GM19023 (cell line): ENCODE data around the gene TRUB2.
"Not testable (repeated sequence)": the region's sequence is repeated elsewhere in the genome, so short reads cannot be mapped to it uniquely, and the experiment has no call there.

Experiments
- ATAC-seq: cut with Tn5 transposase; IDR thresholded peaks from one replicate; pipeline ENCODE4 v1.9.1; 2021; ENCODE audit warnings: mild to moderate bottlenecking, moderate library complexity; ENCODE audit not compliant: unreplicated experiment

Gene TRUB2

GRCh38 chr9:128298535-128299482, 23.4 kb downstream of the TRUB2 start:
- no peak for ATAC-seq

DNA sequence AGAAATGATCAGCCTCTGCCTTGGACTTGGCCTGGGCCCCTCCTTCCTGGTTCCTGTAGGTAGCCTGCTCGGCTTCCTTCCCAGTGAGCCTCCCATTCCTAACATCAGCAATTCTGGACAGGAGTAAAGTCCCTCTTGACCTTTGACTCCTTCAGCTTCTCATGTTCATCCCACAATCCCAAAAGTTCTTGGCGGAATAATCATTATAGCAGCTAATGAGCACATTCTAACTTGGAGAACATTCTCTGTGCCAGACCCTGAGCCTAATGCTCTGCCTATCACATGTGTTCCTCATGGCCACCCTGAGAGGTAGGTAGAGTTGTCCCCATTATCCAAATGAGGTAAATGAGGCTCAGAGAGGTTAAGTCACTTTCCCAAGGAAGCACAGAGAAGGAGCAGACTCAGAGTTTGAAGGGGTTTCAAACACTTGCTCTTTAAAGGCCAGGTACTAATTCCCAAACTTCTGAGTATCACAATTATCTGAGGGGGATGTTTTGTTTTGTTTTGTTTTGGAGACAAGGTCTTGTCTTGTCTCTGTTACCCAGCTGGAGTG, 24.9 kb downstream of the TRUB2 start:
- no peak for ATAC-seq

DNA sequence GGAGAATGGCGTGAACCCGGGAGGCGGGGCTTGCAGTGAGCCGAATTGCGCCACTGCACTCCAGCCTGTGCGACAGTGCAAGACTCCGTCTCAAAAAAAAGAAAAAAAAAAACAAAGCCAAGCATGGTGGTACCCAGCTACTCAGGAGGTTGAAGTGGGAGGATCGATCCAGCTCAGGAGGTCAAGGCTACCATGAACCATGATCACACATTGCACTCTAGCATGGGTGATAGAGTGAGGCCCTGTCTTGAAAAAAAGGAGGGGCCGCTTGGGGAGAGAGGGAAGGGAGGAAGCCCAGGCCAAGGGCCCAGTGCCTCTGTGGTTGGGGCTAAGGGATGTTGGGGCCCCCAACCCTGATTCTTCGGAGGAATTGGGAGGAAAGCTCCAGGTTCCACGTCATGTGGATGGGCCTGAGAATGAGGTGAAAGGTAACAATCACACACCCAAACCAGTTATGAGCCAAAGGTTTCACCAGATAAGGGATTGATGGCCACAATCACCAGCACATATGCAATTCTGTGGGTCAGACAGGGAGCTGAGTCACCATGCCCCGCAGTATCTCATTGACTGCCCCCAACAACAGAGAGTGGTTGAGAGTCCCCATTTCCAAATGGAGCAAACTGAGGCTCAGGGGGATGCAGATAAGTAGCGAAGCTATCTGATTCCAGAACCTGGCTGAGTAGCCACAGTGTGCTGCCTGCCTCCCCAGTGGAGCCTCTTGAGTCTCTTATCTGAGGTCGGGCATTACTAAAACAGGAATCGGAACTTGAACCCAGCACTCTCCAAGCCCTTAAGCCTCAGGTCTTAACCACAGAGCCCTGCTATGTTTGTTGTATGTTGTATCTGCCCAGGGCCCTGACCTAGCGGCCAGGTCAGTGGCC, 25.7 kb downstream of the TRUB2 start:
- no peak for ATAC-seq

- ATAC-seq: no peak
Observed at GRCh38 chr9:128294142-128294541, 28.1 kb downstream of the TRUB2 start.

DNA sequence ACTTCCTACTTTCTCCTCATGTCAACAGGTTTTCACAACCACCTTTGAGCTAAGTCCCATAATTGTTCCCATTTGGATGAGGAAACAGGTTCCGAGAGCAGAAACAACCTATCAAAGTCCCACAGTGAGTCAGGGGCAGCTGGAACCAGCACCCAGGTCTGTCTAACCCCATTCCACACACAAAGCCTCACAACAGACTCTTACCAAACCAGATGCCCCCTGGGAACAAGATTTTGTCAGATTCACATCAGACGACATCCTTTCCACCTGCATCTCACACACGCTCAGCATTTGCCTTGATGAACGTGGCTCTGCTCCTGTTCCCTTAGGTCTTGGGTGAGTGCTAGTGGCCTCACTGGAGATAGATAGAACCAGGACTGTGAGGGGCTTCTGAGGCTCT, 29.2 kb downstream of the TRUB2 start:
- no peak for ATAC-seq

GRCh38 chr9:128292009-128292408, 30.2 kb downstream of the TRUB2 start:
- ATAC-seq: no peak

- ATAC-seq: no peak
Observed at GRCh38 chr9:128288273-128289004, 33.8 kb downstream of the TRUB2 start.

GRCh38 chr9:128286440-128286839, 35.8 kb downstream of the TRUB2 start:
- no peak for ATAC-seq

- no peak for ATAC-seq
Observed at GRCh38 chr9:128285033-128285784, 37.0 kb downstream of the TRUB2 start.

- no peak for ATAC-seq
Observed at GRCh38 chr9:128282500-128282899, 39.7 kb downstream of the TRUB2 start.

DNA sequence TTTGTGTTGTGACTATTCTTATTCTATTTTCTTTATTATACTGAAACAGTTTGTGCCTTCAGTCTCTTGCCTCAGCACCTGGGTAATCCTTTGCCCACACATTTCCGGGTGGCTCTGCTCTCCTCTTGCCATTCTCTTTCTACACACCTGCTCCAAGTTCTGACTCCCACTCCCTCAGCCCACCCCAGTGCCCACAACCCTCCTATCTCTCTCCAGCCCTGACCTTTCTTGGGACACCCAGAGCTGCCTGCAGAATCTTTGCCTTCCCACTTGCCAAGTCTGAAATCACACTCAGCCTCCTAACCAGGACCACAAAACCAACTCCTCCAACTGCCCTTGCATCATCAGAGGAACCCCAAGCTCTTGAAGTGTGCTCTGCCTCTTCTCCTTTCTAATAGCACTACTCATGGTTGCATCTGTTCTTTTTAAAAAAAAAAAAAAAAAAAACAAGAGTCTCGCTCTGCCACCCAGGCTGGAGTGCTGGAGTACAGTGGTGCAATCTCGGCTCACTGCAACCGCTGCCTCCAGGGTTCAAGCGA, 42.1 kb downstream of the TRUB2 start:
- no peak for ATAC-seq

DNA sequence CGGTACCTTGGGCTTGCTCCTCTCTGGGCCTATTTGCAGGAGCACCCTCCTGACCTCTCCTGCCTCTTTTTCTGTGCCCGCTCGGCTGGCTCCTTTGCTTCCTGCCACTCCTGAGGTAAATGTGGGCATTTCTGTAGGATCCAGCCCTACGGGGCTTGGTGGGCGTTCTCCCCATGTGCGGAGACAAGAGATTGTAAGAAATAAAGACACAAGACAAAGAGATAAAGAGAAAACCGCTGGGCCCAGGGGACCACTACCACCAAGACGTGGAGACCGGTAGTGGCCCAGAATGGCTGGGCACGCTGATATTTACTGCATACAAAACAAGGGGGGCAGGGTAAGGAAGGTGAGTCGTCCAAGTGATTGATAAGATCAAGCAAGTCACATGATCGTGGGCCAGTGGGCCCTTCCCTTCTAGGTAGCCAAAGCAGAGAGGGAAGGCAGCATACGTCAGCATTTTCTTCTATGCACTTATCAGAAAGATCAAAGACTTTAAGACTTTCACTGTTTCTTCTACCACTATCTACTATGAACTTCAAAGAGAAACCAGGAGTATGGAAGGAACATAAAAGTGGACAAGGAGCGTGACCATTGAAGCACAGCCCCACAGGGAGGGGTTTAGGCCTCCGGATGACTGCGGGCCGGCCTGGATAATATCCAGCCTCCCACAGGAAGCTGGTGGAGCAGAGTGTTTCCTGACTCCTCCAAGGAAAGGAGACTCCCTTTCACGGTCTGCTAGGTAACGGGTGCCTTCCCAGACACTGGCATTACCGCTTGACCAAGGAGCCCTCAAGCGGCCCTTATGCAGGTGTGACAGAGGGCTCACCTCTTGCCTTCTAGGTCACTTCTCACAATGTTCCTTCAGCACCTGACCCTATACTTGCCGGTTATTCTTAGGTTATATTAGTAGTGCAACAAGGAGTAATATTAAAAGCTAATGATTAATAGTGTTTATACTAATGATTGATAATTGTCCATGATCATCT, 42.9 kb downstream of the TRUB2 start:
- not testable (repeated sequence) for ATAC-seq

GRCh38 chr9:128276574-128277270, 45.5 kb downstream of the TRUB2 start:
- ATAC-seq: no peak

DNA sequence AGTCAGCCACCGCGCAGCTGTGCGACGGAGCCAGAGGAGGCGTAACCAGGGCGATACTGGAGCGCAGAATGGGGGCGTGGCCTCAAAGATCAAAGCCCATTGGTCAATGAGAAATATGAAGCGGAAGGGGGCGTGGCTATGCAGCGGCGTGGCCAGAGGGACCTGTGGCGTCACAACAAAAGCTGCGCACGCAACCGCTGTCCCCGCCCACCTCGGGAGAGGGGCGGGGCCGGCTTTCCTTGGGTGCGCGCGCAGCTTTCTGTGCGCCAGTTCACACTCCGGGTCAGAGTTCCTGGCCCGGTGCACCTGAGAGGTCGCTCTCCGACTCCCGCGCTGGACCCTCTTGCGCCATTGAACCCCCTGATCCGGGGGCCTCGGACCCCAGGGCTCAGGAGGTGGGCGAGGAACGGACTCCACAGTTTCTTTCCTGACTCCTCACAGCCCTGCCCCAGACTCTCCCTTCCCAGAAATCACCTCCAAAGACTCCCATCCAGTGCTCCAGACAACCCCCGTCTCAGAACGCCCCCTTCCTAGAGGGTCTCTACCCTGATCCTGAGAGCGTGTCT, 46.2 kb downstream of the TRUB2 start, which contains the start of gene SWI5:
SWI5 (plus strand) TSS at position 269 of the 566 bp plus-strand sequence.
- peak; percentile 97 for ATAC-seq

DNA sequence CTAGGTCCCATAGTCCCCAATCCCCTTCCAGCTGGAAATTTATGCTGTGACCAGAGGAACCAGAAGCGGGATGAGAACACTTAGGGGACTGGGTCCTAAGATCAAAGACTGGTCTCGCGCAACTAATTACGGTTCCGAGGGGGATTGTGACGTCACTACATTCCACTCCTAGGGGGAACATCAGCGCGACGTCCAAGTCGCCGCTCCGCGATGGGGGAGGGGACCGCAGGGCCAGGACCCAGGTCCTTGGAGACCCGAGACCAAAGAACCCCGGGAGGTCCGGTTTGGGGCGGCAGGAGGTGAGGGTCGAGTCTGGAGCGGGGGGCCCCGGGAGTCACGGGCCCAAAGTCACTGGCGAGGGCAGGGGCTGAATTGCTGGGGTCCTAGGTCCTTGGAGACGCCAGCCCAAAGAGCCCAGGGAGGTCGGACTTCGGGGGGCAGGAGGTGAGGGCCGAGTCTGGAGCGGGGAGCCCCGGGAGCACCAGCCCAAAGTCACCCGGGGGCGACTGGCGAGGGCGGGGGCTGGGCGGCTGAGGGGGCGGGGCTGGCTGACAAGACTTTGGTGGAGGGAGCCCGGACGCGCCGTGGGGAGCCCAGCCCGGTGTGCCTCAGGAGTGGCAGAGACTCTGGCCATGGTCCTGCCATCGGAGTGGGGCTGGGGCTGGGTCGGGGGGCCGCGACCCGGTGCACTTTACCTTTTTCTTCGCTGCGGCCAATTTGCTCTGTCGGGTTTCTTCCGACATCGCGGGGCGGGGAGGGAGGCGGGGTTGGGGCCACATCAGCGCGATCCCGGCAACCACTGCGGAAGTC, 46.8 kb downstream of the TRUB2 start, which contains the start of gene GOLGA2:
GOLGA2 (minus strand) TSS at position 810 of the 810 bp plus-strand sequence; CDS start at position 779, 31 bp downstream.
- ATAC-seq: peak; percentile 54

- no peak for ATAC-seq
Observed at GRCh38 chr9:128274245-128274644, 48.0 kb downstream of the TRUB2 start.
